ENCODE results near the gene SPATA9. TPM values are rescaled to one million over a fixed set of nuclear protein-coding genes. Genes with fewer than 3 reads are reported as not detected.
A peak's percentile ranks its signal among the peaks of the same experiment; 100 is the strongest.

SPATA9 gene
- total RNA-seq, 1 experiment from 2014 or later = 0.34 TPM

DNA sequence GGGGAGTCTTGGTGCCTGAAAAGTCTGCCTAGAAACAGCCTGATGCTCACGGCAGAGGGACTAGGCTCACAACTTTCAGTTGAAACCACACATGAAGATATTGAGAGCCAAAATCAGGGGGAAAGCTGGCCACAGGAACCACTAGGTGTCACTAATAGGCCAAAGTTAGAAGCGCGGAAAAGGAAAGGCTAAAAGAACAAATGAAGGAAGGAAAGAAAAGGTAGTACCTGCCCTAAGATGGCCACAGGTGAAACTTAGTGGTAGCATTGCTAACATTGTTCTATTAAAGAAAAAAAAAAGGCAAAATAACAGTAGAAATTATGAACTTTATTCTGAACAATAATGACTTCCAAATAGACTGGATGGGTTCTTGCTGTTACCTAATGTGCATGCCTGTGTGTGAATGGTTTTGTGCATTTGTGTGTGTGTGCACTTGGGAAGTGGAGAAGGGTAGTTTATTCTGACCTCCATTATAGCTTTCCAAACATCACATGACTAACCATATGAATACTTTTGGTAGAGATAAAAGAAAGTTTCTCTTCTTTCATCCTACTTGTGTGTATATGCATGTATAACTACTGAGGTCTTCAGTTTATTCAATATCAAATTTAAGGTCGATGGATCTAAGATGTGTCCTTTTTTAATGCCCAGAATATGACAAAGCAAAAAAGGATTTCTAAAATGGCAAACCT is 38.3 kb downstream of the SPATA9 start:
- Mint-ChIP-seq H3K27ac (ENCODE audit: unreplicated experiment) (peak overlapping the region; percentile 5), H3K9me3 (ENCODE audit: unreplicated experiment) (no peaks in the 10 kb centered on the region), H3K4me1 (ENCODE audit: low read depth, unreplicated experiment) (peaks cover 17% of the 10 kb centered on the region)

DNA sequence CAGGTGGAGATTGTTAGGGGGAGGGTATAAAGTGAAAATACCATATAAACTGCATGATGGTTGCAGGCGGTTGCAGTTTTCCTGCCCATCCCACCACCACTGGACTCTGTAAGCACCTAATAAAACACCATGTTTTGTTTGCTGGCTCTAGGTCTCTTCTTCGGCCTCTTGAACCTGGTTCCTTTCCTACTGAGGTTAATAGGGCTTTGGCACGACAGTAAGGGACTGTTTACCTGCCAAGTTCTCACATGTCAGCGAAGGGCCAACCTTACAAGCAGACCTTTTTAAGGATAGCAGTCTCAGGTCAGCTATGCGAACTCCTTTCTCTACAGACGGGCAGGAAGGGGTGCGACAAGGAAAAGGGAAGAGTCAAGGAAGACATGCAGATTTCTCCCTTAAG is 39.6 kb downstream of the SPATA9 start:
- Histone ChIP-seq H3K4me1 (peaks cover 10% of the 10 kb centered on the region), H3K36me3 (ENCODE audit: control insufficient read depth, insufficient read depth, low read length) (no peaks in the 10 kb centered on the region), H3K4me3 (ENCODE audit: low read depth, low read length) (no peak overlapping the region), H3K27me3 (replicated peaks; ENCODE audit: control insufficient read depth, insufficient read depth, low read length) (no peaks in the 10 kb centered on the region), H3K9me3 (no peaks in the 10 kb centered on the region)
- H3K36me3 Mint-ChIP-seq (ENCODE audit: insufficient read depth, unreplicated experiment) = peaks cover 7% of the 10 kb centered on the region
- no peaks in the 10 kb centered on the region for H3K27me3 Mint-ChIP-seq (ENCODE audit: insufficient read depth, unreplicated experiment)
- no peak overlapping the region for H3K4me3 Mint-ChIP-seq (ENCODE audit: unreplicated experiment)
- H3K9me3 Mint-ChIP-seq (ENCODE audit: unreplicated experiment) = no peaks in the 10 kb centered on the region
- DNase-seq = no peak
- POLR2A ChIA-PET = no interaction called here
- intact Hi-C loops (cut with micrococcal nuclease; ENCODE audit: unreplicated experiment) = no loop called here
- H3K27ac Mint-ChIP-seq (ENCODE audit: unreplicated experiment) = no peak overlapping the region
- peaks cover 17% of the 10 kb centered on the region for H3K4me1 Mint-ChIP-seq (ENCODE audit: low read depth, unreplicated experiment)
- TF ChIP-seq, protein P1, sequence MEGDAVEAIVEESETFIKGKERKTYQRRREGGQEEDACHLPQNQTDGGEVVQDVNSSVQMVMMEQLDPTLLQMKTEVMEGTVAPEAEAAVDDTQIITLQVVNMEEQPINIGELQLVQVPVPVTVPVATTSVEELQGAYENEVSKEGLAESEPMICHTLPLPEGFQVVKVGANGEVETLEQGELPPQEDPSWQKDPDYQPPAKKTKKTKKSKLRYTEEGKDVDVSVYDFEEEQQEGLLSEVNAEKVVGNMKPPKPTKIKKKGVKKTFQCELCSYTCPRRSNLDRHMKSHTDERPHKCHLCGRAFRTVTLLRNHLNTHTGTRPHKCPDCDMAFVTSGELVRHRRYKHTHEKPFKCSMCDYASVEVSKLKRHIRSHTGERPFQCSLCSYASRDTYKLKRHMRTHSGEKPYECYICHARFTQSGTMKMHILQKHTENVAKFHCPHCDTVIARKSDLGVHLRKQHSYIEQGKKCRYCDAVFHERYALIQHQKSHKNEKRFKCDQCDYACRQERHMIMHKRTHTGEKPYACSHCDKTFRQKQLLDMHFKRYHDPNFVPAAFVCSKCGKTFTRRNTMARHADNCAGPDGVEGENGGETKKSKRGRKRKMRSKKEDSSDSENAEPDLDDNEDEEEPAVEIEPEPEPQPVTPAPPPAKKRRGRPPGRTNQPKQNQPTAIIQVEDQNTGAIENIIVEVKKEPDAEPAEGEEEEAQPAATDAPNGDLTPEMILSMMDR (IDR thresholded peaks at IDR 0.05; ENCODE audit: insufficient read depth in 1 of 2, low read depth in 1 of 2, low read length in 1 of 2, severe bottlenecking in 1 of 2, unreplicated experiment in 1 of 2) = no peak
- BruUV-seq (replicated peaks) = no TSS peak
- CTCF ChIA-PET = interaction anchor here (1.7 to 1.8 kb wide), 2 partner anchors 21 to 138 kb away, joined by 4 to 5 read pairs; no protein-coding TSS in a partner anchor

More for the DNA sequence above, 38.3 kb downstream of the SPATA9 start:
- no TSS peak for BruUV-seq (replicated peaks)
- peaks cover 14% of the 10 kb centered on the region for H3K4me1 ChIP-seq
- H3K9me3 ChIP-seq = no peaks in the 10 kb centered on the region
- ChIA-PET POLR2A (no interaction called here), CTCF (interaction anchor here (0.6 to 1.9 kb wide), 6 partner anchors 20 to 202 kb away, joined by 3 to 10 read pairs (median 4); no protein-coding TSS in a partner anchor)
- intact Hi-C loops (cut with micrococcal nuclease; ENCODE audit: unreplicated experiment) = loop anchor here (1.0 to 5.0 kb wide), 6 partner anchors 20 to 693 kb away; no protein-coding TSS in a partner anchor
- H3K36me3 ChIP-seq (ENCODE audit: control insufficient read depth, insufficient read depth, low read length) = no peaks in the 10 kb centered on the region
- H3K4me3 Mint-ChIP-seq (ENCODE audit: unreplicated experiment) = no peak overlapping the region
- H3K36me3 Mint-ChIP-seq (ENCODE audit: insufficient read depth, unreplicated experiment) = peaks cover 7% of the 10 kb centered on the region
- TF ChIP-seq, protein P1 (IDR thresholded peaks at IDR 0.05; ENCODE audit: insufficient read depth in 1 of 2, low read depth in 1 of 2, low read length in 1 of 2, severe bottlenecking in 1 of 2, unreplicated experiment in 1 of 2) = peak; percentile 70 to 78
- H3K27me3 ChIP-seq (replicated peaks; ENCODE audit: control insufficient read depth, insufficient read depth, low read length) = no peaks in the 10 kb centered on the region
- H3K27me3 Mint-ChIP-seq (ENCODE audit: insufficient read depth, unreplicated experiment) = no peaks in the 10 kb centered on the region
- H3K4me3 ChIP-seq (ENCODE audit: low read depth, low read length) = no peak overlapping the region
- DNase-seq = peak; percentile 46 to 67

DNA sequence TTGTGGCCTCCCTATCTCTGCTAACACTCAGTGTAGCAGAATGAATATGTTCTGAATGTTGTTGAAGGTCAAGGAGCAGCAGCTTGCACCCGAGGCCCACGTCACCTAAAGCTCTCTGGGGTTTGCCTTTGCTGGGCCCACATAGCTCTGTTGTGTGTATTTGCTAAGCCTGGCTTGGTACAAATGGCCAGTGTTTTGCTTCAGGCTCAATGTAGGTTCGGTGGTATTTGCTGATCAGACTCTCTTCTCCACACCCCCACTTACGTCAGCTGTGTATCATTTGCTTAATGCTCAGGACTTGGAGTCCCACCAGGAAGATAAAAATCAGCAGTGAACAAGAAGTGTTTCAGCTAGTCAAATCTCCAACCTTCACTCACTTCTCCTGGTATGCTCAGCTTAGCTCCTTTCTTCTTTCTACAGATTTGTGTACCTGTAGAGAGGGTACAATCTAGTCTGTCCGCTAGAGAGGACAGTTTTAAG is 41.0 kb downstream of the SPATA9 start:
- intact Hi-C loops (cut with micrococcal nuclease; ENCODE audit: unreplicated experiment) = no loop called here
- Mint-ChIP-seq H3K9me3 (ENCODE audit: unreplicated experiment) (no peaks in the 10 kb centered on the region), H3K27me3 (ENCODE audit: insufficient read depth, unreplicated experiment) (no peaks in the 10 kb centered on the region), H3K4me1 (ENCODE audit: low read depth, unreplicated experiment) (peaks cover 17% of the 10 kb centered on the region), H3K27ac (ENCODE audit: unreplicated experiment) (no peak overlapping the region), H3K36me3 (ENCODE audit: insufficient read depth, unreplicated experiment) (peaks cover 5% of the 10 kb centered on the region), H3K4me3 (ENCODE audit: unreplicated experiment) (no peak overlapping the region)
- no peak for DNase-seq
- TF ChIP-seq, protein P1 (IDR thresholded peaks at IDR 0.05; ENCODE audit: insufficient read depth in 1 of 2, low read depth in 1 of 2, low read length in 1 of 2, severe bottlenecking in 1 of 2, unreplicated experiment in 1 of 2) = no peak
- no peaks in the 10 kb centered on the region for H3K36me3 ChIP-seq (ENCODE audit: control insufficient read depth, insufficient read depth, low read length)
- peaks cover 6% of the 10 kb centered on the region; the same call in 1 of the 2 replicates for H3K4me1 ChIP-seq
- H3K4me3 ChIP-seq (ENCODE audit: low read depth, low read length) = no peak overlapping the region
- CTCF ChIA-PET = interaction anchor here (0.6 kb wide), 1 partner anchor 66 kb away, joined by 3 read pairs; no protein-coding TSS in a partner anchor
- no peaks in the 10 kb centered on the region for H3K9me3 ChIP-seq
- H3K27me3 ChIP-seq (replicated peaks; ENCODE audit: control insufficient read depth, insufficient read depth, low read length) = no peaks in the 10 kb centered on the region
- POLR2A ChIA-PET = interaction anchor here (0.5 to 0.7 kb wide), 2 partner anchors 8 to 20 kb away, joined by 3 read pairs; no protein-coding TSS in a partner anchor
- no TSS peak for BruUV-seq (replicated peaks)

Measured in Caco-2 (cell line).